GM13976 (cell line): ENCODE measurements around the gene UNC5B.

Experiments used
- DNase-seq: peaks from one replicate; pipeline ENCODE4 v3.0.0; 2012; ENCODE audit warnings: low spot score
- in situ Hi-C: fragments of 300-500 bp; cut with MboI; formaldehyde crosslinking; loops from one replicate; pipeline ENCODE4 v1.12.0; 2022; ENCODE audit warnings: low sequenced_read_pairs, mixed read lengths, inconsistent platforms; ENCODE audit not compliant: unreplicated experiment
- TF ChIP-seq, protein P1 (sequence below): IDR thresholded peaks from 2 replicates; pipeline ENCODE4 v1.5.1; 2012; ENCODE audit warnings: borderline replicate concordance, mild to moderate bottlenecking; ENCODE audit not compliant: insufficient read depth; ENCODE audit errors: extremely low read depth, missing control alignments, control extremely low read depth

The UNC5B gene

GRCh38 chr10:71266147-71266917 is 54.0 kb downstream of the UNC5B start:
- TF ChIP-seq, protein P1, sequence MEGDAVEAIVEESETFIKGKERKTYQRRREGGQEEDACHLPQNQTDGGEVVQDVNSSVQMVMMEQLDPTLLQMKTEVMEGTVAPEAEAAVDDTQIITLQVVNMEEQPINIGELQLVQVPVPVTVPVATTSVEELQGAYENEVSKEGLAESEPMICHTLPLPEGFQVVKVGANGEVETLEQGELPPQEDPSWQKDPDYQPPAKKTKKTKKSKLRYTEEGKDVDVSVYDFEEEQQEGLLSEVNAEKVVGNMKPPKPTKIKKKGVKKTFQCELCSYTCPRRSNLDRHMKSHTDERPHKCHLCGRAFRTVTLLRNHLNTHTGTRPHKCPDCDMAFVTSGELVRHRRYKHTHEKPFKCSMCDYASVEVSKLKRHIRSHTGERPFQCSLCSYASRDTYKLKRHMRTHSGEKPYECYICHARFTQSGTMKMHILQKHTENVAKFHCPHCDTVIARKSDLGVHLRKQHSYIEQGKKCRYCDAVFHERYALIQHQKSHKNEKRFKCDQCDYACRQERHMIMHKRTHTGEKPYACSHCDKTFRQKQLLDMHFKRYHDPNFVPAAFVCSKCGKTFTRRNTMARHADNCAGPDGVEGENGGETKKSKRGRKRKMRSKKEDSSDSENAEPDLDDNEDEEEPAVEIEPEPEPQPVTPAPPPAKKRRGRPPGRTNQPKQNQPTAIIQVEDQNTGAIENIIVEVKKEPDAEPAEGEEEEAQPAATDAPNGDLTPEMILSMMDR: no peak
- DNase-seq: no peak
- in situ Hi-C loops: no loop called here

- in situ Hi-C loops: no loop called here
- DNase-seq: no peak
- TF ChIP-seq, protein P1: no peak
Measured at GRCh38 chr10:71266918-71267442, 54.6 kb downstream of the UNC5B start.

GRCh38 chr10:71267508-71268240 is 55.3 kb downstream of the UNC5B start:
- in situ Hi-C loops: no loop called here
- TF ChIP-seq, protein P1: no peak
- no peak for DNase-seq

- in situ Hi-C loops: no loop called here
- no peak for DNase-seq
- TF ChIP-seq, protein P1: no peak
Measured at GRCh38 chr10:71268247-71268691, 55.9 kb downstream of the UNC5B start.

DNA sequence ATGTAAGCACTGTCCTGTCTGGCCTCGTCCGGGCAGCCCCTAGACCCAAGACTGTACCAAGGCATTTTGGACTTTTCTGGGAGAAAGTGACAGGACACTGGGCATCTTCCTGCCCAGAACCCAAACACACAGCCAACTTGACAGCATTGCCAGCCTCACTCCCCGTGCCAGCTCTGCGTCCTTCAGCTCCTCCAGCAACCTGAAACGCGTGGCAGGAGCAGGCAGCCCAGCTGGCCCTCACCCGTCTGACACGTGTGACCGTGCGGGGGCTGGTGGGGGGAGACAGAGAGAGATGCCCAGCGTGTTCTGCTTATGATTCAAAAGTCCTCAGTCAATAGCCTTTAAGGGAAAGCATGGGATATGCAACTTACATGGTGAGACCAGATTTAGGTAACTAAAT is 56.4 kb downstream of the UNC5B start:
- in situ Hi-C loops: no loop called here
- DNase-seq: no peak
- TF ChIP-seq, protein P1: no peak

GRCh38 chr10:71269301-71270288 is 57.2 kb downstream of the UNC5B start:
- TF ChIP-seq, protein P1: no peak
- DNase-seq: no peak
- in situ Hi-C loops: no loop called here
